ENCODE results near the gene KCND3.
A peak's percentile ranks its signal among the peaks of the same experiment; 100 is the strongest.
"Not testable (repeated sequence)": the region's sequence is repeated elsewhere in the genome, so short reads cannot be mapped to it uniquely, and the experiment has no call there.

The KCND3 gene

DNA sequence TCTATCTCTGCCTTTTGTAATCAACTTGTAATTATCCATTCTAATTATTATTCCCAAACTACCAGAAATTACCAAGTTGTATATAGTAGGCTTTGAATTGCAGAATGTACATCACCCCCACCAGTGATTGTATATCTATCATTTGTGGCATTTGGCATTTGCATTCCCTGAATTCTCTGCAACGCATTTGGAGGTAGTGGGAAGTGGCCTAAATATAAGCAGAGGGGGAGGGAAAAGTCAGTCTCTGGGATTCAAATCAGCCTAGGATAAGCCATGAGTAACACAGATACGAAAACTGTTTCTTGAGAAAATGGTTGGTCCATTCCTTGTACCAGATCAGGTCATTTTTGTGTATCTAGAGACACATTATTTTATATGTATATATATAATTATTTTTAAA is 213.1 kb downstream of the KCND3 start:
- no peak for DNase-seq (ENCODE audit: low spot score)

- DNase-seq (ENCODE audit: low spot score) = no peak
Measured at GRCh38 chr1:111775966-111776365, 213.5 kb downstream of the KCND3 start.

DNA sequence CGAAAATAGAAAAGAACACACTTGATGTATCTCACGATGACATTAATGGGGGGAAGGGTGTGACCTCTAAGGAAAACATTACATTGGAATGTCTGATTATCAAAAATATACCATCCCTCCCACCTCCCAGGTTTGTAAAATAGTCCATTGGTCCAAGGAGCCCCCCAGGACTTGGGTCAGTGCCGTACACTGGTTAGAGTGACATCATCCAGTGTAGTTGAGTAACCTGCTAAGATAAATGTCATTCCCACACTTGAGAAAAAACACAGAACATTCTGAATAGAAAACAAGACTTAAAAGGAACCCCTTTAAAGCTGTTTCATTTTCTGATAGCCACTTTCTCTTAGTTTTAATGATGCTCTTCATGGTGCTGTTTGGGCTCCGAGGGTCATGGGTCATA is 218.6 kb downstream of the KCND3 start:
- DNase-seq (ENCODE audit: low spot score) = no peak

DNA sequence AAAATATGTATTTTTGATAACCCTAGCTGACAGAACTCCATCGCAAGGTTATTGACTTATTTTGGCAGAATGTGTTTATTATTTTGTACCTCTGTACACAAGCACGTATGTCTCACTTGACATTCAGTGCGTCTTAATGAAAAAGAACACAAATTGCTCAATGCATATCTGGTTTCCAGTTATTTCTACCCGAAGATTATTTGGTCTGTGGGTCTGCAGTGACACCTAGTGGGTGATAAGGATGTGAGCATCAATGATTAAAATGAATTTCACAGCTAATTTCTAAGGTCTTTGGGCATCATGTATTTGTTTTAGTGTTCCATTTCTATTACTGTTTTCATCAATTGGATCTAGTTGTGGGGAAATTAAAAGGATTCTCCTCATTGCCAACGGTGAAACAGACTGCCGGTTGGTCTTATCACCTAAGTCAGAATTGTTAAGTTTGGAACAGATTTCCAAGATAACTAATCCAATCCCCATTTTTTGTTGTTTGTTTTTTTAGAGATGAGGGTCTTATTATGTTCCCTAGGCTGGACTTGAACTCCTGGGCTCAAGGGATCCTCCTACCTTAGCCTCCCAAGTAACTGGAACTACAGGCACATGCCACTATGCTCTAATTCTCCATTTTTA is 219.8 kb downstream of the KCND3 start:
- peak; percentile 73 for DNase-seq (ENCODE audit: low spot score)

DNA sequence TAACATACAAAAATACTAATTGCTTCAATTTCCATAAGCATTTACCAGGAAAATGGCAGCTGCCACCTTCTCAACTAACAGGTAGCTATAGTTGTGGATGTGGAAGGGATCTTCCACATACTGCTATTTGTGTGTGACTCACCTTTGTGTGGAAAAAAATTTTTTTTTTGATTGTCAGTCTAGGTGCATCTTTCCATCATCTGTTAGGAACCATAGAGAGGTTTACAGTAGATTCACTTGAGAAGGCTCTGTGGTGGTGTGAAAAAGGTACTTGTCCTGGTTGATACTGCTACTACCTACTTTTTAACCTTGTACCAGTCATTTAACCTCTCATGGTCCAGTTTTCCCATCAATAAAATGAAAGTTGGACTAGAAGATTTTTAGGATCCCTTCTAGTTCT is 220.8 kb downstream of the KCND3 start:
- no peak for DNase-seq (ENCODE audit: low spot score)

DNA sequence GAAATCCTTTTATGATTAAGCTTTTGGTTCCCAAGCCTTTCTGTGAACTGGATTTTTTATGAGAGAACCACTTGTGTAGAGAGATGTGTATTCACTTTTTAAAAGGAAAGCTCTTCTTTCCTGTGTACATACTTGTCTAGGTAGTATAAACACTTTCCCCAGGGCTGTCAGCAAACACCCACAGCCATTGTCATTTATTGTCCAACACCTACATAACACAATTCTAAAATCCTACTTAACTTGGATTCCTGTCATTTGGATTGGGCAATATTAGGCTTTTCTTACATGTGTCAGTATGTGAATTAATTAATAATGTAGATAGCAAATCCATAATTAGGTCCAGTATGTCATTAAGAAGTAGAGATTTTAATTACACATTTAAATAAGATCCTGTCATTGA is 221.4 kb downstream of the KCND3 start:
- no peak for DNase-seq (ENCODE audit: low spot score)

DNA sequence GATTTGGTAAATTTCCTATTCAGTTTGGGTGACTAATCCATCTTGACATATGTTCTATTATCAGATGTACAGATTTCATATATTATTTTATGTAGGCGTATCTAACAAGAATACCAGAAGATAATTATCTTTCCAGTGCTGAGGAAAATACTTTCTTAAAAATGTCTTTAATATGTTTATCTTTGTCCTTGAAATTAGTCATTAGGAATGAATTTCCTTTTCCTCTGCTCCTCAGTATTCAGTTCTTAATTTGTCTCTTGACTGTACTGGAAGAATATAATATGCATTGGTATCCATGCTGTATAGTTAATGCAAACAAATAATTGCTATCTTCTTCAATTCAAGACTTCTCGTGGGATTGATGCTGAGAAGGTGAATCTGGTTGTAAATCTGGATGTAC is 227.1 kb downstream of the KCND3 start:
- DNase-seq (ENCODE audit: low spot score) = no peak

- DNase-seq (ENCODE audit: low spot score) = no peak
Measured at GRCh38 chr1:111761717-111762116, 227.8 kb downstream of the KCND3 start.

GRCh38 chr1:111758373-111758772 is 231.1 kb downstream of the KCND3 start:
- no peak for DNase-seq (ENCODE audit: low spot score)

DNA sequence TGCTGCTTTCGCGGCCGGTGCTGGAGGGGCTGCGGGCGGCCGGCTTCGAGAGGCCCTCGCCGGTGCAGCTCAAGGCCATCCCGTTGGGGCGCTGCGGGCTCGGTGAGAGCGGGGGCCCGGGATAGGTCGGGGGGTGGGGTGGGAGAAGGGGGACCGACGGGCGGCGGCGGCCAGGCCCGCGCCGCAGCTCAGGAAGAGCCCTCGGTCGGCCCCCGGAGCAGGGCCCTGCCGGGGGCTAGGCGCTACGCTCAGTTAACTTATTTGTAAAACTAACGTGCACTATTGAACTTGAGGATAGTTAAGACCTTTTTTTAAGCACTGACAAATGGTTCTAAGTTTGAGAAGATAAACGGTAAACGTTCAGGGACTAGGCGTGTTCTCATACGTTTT is 233.3 kb downstream of the KCND3 start:
- DNase-seq (ENCODE audit: low spot score) = no peak

GRCh38 chr1:111755331-111756123 is 233.9 kb downstream of the KCND3 start, which contains the start of gene DDX20:
Gene DDX20, plus strand, starts transcription at chr1:111755901. Its CDS starts 24 bp downstream, at chr1:111755925.
- peak; percentile 92 for DNase-seq (ENCODE audit: low spot score)

DNA sequence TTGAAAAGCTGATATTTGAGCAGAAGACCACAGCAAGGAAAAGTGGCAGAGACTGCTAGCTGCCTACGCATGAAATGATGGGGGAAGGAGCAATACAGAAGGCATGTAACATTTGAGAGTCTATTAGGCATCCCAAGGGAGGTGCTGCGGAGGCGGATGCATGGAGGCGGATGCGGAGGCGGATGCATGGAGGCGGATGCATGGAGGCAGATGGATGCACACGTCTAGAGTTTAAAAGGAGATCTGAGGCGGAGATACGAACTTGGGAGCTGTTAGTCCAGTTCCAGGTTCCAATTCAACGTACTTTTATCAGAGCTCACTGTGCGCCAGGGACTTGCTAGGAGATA is 234.5 kb downstream of the KCND3 start:
- no peak for DNase-seq (ENCODE audit: low spot score)

- no peak for DNase-seq (ENCODE audit: low spot score)
Measured at GRCh38 chr1:111751906-111752575, 237.4 kb downstream of the KCND3 start.

DNA sequence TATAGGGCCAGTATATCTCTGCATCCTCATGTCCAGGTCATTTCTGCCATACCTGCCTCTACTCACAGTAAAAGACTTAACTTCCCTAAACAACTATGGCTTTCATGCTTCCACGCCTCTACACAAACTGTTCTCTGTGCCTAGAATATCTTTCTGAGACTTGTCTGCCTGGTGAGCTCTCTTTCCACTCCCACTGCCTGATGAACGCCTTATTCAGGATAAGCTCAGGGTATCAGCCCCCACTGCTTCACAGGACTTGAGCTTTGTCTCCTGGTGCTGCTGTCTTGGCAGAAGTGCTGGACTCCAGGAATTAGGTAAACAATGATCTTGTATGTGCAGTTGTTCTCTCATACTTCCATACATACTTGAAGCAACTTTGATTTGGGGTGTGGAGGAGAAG is 238.6 kb downstream of the KCND3 start:
- DNase-seq (ENCODE audit: low spot score) = no peak

- DNase-seq (ENCODE audit: low spot score) = no peak
Measured at GRCh38 chr1:111749628-111750027, 239.8 kb downstream of the KCND3 start.

- DNase-seq (ENCODE audit: low spot score) = no peak
Measured at GRCh38 chr1:111747947-111748346, 241.5 kb downstream of the KCND3 start.

- DNase-seq (ENCODE audit: low spot score) = peak; percentile 80
Measured at GRCh38 chr1:111747282-111747734, 242.2 kb downstream of the KCND3 start.

- no peak for DNase-seq (ENCODE audit: low spot score)
Measured at GRCh38 chr1:111746614-111746999, 242.9 kb downstream of the KCND3 start.

DNA sequence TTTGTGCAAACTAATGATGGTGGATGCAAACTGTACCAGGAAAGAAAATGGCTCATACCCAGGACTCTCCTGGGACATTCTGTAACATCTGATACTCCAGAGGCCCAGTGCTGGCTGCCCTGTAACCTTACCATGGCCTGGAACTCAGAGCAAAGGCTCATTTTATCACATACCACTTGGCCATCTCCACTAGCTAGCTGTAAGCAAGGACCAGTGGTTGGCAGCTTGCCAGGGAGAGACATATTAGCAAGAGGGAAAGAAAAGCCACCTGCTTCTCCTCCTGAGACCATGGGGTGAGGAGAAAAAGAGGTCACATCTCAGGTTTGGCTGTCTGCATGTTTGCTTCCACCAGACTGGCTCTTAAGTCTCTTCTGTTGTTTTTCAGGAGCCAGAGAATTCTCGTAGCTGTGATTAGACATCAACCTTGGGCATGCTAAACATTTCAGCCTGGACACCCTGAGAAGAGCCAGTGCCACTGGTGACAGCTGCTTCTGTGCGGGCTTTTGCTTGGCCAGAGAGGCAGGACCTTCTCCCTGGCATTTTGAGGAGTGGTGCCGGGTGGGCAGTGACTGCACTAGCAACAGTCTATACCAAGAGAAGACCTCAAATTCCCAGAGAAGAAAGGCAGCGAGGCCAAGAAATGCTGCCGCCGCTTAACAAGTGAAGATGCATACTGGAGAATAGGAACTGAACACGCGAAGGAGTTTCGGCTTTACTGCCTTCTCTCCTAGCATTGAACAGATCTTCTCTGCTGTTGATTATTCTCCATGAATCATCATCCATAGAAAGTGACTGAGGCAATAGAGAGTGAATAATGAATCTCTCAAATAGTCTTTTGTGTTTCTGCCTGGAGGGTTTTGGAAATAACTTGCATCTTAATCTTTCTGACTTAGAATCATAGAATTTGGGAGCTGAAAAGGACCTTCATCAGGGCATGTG is 243.5 kb downstream of the KCND3 start:
- DNase-seq (ENCODE audit: low spot score) = no peak

DNA sequence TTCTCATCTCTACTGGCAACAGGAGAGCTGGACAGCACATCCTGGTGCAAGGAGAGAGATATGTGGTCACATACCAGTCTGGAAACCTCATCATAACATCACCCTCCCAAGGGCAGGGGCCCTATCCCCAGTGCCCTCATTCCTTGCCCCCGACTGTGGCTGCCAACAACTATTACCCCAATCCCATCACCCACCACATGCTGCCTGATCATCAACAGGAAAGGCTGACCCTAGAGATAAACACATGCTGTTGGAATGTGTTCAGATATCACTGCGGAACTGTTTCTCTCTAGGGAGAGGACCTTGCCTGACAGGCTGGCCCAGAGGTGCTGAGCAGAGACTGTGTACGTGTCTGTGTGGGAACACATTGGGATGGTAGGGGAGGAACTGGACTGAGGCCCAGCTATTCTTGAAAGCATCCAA is 245.8 kb downstream of the KCND3 start:
- DNase-seq (ENCODE audit: low spot score) = no peak

- peak; percentile 6 for DNase-seq (ENCODE audit: low spot score)
Measured at GRCh38 chr1:111742938-111743549, 246.4 kb downstream of the KCND3 start.

DNA sequence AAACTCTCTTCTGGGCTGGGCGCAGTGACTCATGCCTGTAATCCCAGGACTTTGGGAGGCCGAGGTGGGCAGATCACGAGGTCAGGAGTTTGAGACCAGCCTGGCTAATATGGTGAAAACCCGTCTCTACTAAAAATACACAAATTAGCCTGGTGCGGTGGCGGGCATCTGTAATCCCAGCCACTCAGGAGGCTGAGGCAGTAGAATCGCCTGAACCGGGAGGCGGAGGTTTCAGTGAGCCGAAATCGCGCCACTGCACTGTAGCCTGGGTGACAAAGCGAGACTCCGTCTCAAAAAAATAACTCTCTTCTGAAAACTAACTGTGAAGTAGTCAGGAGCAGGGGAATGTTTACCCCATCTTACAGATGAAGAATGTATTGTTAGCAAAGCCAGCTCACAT is 247.2 kb downstream of the KCND3 start:
- not testable (repeated sequence) for DNase-seq (ENCODE audit: low spot score)

All from CD4-positive, alpha-beta T cell treated with Interleukin-2 at 100 ng/mL for 4 hours (primary cell).